Calu3 (cell line): Measurements from ENCODE around the gene MOCS1. TPM values are rescaled to one million over a fixed set of nuclear protein-coding genes. Genes with fewer than 3 reads are reported as not detected.

ENCODE experiments used
- BruUV-seq: library from RNA; stranded (reverse); fragments of 400-500 nt; replicated peaks from 2 replicates; lab custom pipeline; 2021; lab: Mats Ljungman, UMichigan
- CTCF ChIA-PET: fragments of 300-600 bp; sonication (Branson Sonifier 250); formaldehyde crosslinking; loops from one replicate; lab custom pipeline; 2022; ENCODE audit warnings: antibody characterized with exemption; lab: Charles Lee
- DNase-seq: peaks from one replicate; pipeline ENCODE4 v3.0.0; 2022
- H3K27ac Mint-ChIP-seq: one replicate; pipeline ENCODE4 v1.8.0; 2022; ENCODE audit warnings: mixed read lengths; ENCODE audit not compliant: unreplicated experiment
- H3K27me3 Mint-ChIP-seq: one replicate; pipeline ENCODE4 v1.8.0; 2022; ENCODE audit warnings: mixed read lengths; ENCODE audit not compliant: unreplicated experiment
- H3K36me3 Mint-ChIP-seq: one replicate; pipeline ENCODE4 v1.8.0; 2022; ENCODE audit warnings: mild to moderate bottlenecking, moderate library complexity, mixed read lengths; ENCODE audit not compliant: insufficient read depth, unreplicated experiment
- H3K4me1 Mint-ChIP-seq: one replicate; pipeline ENCODE4 v1.8.0; 2022; ENCODE audit warnings: mild to moderate bottlenecking, low read depth, mixed read lengths; ENCODE audit not compliant: unreplicated experiment
- H3K4me3 Mint-ChIP-seq: one replicate; pipeline ENCODE4 v1.8.0; 2022; ENCODE audit warnings: mild to moderate bottlenecking, low read depth, moderate library complexity, mixed read lengths; ENCODE audit not compliant: unreplicated experiment
- H3K9me3 Mint-ChIP-seq: one replicate; pipeline ENCODE4 v1.8.0; 2022; ENCODE audit warnings: low read depth, mixed read lengths; ENCODE audit not compliant: unreplicated experiment
- CTCF ChIP-seq: fragments of 200-600 bp; IDR thresholded peaks from one replicate; pipeline ENCODE4 v1.8.0; 2022; ENCODE audit warnings: antibody characterized with exemption; ENCODE audit not compliant: unreplicated experiment
- intact Hi-C: fragments of 100-400 bp; cut with micrococcal nuclease; formaldehyde crosslinking; loops from one replicate; pipeline ENCODE4 v1.10.0; 2022; ENCODE audit not compliant: unreplicated experiment
- total RNA-seq: library from RNA; stranded (reverse); gene quantifications from 2 replicates; pipeline ENCODE4 v1.2.3, GENCODE V29; 2022

The MOCS1 gene
- total RNA-seq, 1 experiment from 2014 or later: 2.5 TPM

- Mint-ChIP-seq H3K36me3 (no peaks in the 10 kb centered on the region), H3K4me1 (no peaks in the 10 kb centered on the region), H3K4me3 (no peak overlapping the region), H3K9me3 (no peaks in the 10 kb centered on the region), H3K27me3 (peaks cover 22% of the 10 kb centered on the region), H3K27ac (no peak overlapping the region)
- intact Hi-C loops: no loop called here
- no peak for TF ChIP-seq CTCF
- DNase-seq: no peak
- BruUV-seq: no TSS peak
- CTCF ChIA-PET: no interaction called here
These were observed 36.6 kb downstream of the MOCS1 start for GRCh38 chr6:39897698-39898097.

- no peaks in the 10 kb centered on the region for H3K4me1 Mint-ChIP-seq
- CTCF ChIA-PET: no interaction called here
These were observed 37.6 kb downstream of the MOCS1 start for GRCh38 chr6:39896701-39897100.

GRCh38 chr6:39893286-39893685 is 41.0 kb downstream of the MOCS1 start:
- TF ChIP-seq CTCF: no peak
- intact Hi-C loops: loop anchor here (5.0 kb wide), 2 partner anchors 531 to 546 kb away; no protein-coding TSS in a partner anchor
- DNase-seq: no peak
- H3K27me3 Mint-ChIP-seq: peaks cover 50% of the 10 kb centered on the region
- no peak overlapping the region for H3K4me3 Mint-ChIP-seq
- H3K9me3 Mint-ChIP-seq: no peaks in the 10 kb centered on the region
- H3K36me3 Mint-ChIP-seq: no peaks in the 10 kb centered on the region
- H3K27ac Mint-ChIP-seq: no peak overlapping the region
- CTCF ChIA-PET: interaction anchor here (0.7 to 1.0 kb wide), 2 partner anchors 23 to 41 kb away, joined by 4 to 5 read pairs; partner anchors contain the start of gene MOCS1
- BruUV-seq: no TSS peak
- H3K4me1 Mint-ChIP-seq: no peaks in the 10 kb centered on the region

More at GRCh38 chr6:39896701-39897100, 37.6 kb downstream of the MOCS1 start:
- H3K27ac Mint-ChIP-seq: no peak overlapping the region
- no peak for DNase-seq
- no peak overlapping the region for H3K4me3 Mint-ChIP-seq
- no peak for TF ChIP-seq CTCF
- H3K27me3 Mint-ChIP-seq: peaks cover 23% of the 10 kb centered on the region
- no TSS peak for BruUV-seq
- H3K9me3 Mint-ChIP-seq: no peaks in the 10 kb centered on the region
- H3K36me3 Mint-ChIP-seq: no peaks in the 10 kb centered on the region
- intact Hi-C loops: no loop called here

- Mint-ChIP-seq H3K4me1 (no peaks in the 10 kb centered on the region), H3K9me3 (no peaks in the 10 kb centered on the region), H3K4me3 (no peak overlapping the region), H3K27ac (no peak overlapping the region), H3K36me3 (no peaks in the 10 kb centered on the region), H3K27me3 (peaks cover 44% of the 10 kb centered on the region)
- CTCF ChIA-PET: interaction anchor here (0.5 to 1.0 kb wide), 2 partner anchors 42 to 526 kb away, joined by 3 to 5 read pairs; partner anchors contain the start of gene MOCS1
- BruUV-seq: no TSS peak
- intact Hi-C loops: loop anchor here (1.0 to 5.0 kb wide), 3 partner anchors 515 to 545 kb away; no protein-coding TSS in a partner anchor
- peak; percentile 72 for DNase-seq
- peak; percentile 56 for TF ChIP-seq CTCF
These were observed 41.7 kb downstream of the MOCS1 start for GRCh38 chr6:39892490-39893129.
